ENCODE measurements around the gene SPNS2. TPM values are rescaled to one million over a fixed set of nuclear protein-coding genes. Genes with fewer than 3 reads are reported as not detected.

Gene SPNS2
- total and polyA plus RNA-seq, 3 donors from 2014 or later, result 6.7 to 11.5 (median 8.0) TPM

GRCh38 chr17:4549781-4550533 is 51.3 kb downstream of the SPNS2 start:
- no peak for DNase-seq
- Histone ChIP-seq H3K4me1 (peaks cover 16% of the 10 kb centered on the region), H3K27me3 (no peaks in the 10 kb centered on the region), H3K4me3 (no peak overlapping the region), H3K9me3 (no peaks in the 10 kb centered on the region), H3K27ac (no peak overlapping the region), H3K36me3 (ENCODE audit: low read depth, missing control alignments) (no peaks in the 10 kb centered on the region)
- WGBS, 2 donors, result 88 to 89% methylated on average over 12 to 25 of the region's 25 CpGs
- intact Hi-C loops (cut with DNase I; ENCODE audit: low total_unique reads), result no loop called here
- TF ChIP-seq POLR2A (IDR thresholded peaks at IDR 0.05) (no peak), CTCF (IDR thresholded peaks at IDR 0.05) (no peak)

- intact Hi-C loops (cut with DNase I; ENCODE audit: low total_unique reads), result no loop called here
Measured at GRCh38 chr17:4550534-4551039, 51.9 kb downstream of the SPNS2 start.

DNA sequence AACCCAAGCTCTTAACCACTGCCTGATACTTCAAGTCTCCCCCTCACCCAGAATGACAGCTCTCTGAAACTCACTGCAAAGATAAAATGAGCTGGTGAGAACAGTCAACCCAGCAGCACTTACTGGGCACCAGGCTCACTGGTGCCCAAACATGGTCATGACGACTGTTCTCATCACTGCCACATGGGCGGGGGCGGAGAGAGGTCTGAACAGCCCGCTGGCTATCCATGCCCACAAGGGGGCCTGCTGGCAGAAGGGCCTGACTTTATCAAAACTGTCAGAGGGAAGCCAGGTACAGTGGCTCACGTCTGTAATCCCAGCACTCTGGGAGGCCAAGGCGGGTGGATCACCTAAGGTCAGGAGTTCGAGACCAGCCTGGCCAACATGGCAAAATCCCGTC is 52.5 kb downstream of the SPNS2 start:
- H3K27ac ChIP-seq, result no peak overlapping the region
- no peak for DNase-seq
- H3K27me3 ChIP-seq, result no peaks in the 10 kb centered on the region
- H3K9me3 ChIP-seq, result no peaks in the 10 kb centered on the region
- WGBS, 2 donors, result 72 to 91% methylated on average over 4 to 8 of the region's 8 CpGs
- no peaks in the 10 kb centered on the region for H3K36me3 ChIP-seq (ENCODE audit: low read depth, missing control alignments)
- no peak overlapping the region for H3K4me3 ChIP-seq
- TF ChIP-seq CTCF (IDR thresholded peaks at IDR 0.05), result no peak
- no peak for TF ChIP-seq POLR2A (IDR thresholded peaks at IDR 0.05)
- peaks cover 17% of the 10 kb centered on the region for H3K4me1 ChIP-seq
- intact Hi-C loops (cut with DNase I; ENCODE audit: low total_unique reads), result no loop called here

More at GRCh38 chr17:4550534-4551039, 51.9 kb downstream of the SPNS2 start:
- no peak overlapping the region for H3K4me3 ChIP-seq
- TF ChIP-seq POLR2A (IDR thresholded peaks at IDR 0.05), result no peak
- TF ChIP-seq CTCF (IDR thresholded peaks at IDR 0.05), result no peak
- DNase-seq, result no peak
- no peaks in the 10 kb centered on the region for H3K36me3 ChIP-seq (ENCODE audit: low read depth, missing control alignments)
- WGBS, 2 donors, result 92 to 97% methylated on average over 14 to 16 of the region's 16 CpGs
- H3K27ac ChIP-seq, result no peak overlapping the region
- H3K9me3 ChIP-seq, result no peaks in the 10 kb centered on the region
- peaks cover 12% of the 10 kb centered on the region for H3K4me1 ChIP-seq
- H3K27me3 ChIP-seq, result no peaks in the 10 kb centered on the region

GRCh38 chr17:4551796-4552525 is 53.3 kb downstream of the SPNS2 start:
- no peaks in the 10 kb centered on the region for H3K9me3 ChIP-seq
- WGBS, 2 donors, result 90 to 92% methylated on average over 17 to 27 of the region's 27 CpGs
- intact Hi-C loops (cut with DNase I; ENCODE audit: low total_unique reads), result no loop called here
- DNase-seq, result no peak
- peaks cover 18% of the 10 kb centered on the region for H3K4me1 ChIP-seq
- no peaks in the 10 kb centered on the region for H3K36me3 ChIP-seq (ENCODE audit: low read depth, missing control alignments)
- no peak overlapping the region for H3K4me3 ChIP-seq
- H3K27ac ChIP-seq, result no peak overlapping the region
- no peak for TF ChIP-seq POLR2A (IDR thresholded peaks at IDR 0.05)
- no peak for TF ChIP-seq CTCF (IDR thresholded peaks at IDR 0.05)
- no peaks in the 10 kb centered on the region for H3K27me3 ChIP-seq
